A673 (cell line): ENCODE measurements around the gene GFOD2.

ENCODE experiments used
- CTCF ChIP-seq: fragments of 300-800, 200-600 bp; sonication (generic); conservative IDR thresholded peaks from 2 replicates; pipeline ENCODE4 v1.5.1; 2017; ENCODE audit warnings: low read depth, mild to moderate bottlenecking, antibody characterized with exemption, low read length, moderate library complexity, mixed read lengths
- EZH2 ChIP-seq: fragments of 200-600 bp; sonication (generic); IDR thresholded peaks from 2 replicates; pipeline ENCODE4 v1.6.1; 2017; ENCODE audit warnings: borderline replicate concordance, low read depth, mild to moderate bottlenecking, mixed read lengths, antibody characterized with exemption, low read length; ENCODE audit not compliant: poor library complexity, severe bottlenecking

- TF ChIP-seq CTCF (no peak), EZH2 (no peak)
These were observed 4.2 kb upstream of the GFOD2 start for GRCh38 chr16:67723151-67723910.
